ENCODE data around the gene ZNF385A.

ZNF385A gene

DNA sequence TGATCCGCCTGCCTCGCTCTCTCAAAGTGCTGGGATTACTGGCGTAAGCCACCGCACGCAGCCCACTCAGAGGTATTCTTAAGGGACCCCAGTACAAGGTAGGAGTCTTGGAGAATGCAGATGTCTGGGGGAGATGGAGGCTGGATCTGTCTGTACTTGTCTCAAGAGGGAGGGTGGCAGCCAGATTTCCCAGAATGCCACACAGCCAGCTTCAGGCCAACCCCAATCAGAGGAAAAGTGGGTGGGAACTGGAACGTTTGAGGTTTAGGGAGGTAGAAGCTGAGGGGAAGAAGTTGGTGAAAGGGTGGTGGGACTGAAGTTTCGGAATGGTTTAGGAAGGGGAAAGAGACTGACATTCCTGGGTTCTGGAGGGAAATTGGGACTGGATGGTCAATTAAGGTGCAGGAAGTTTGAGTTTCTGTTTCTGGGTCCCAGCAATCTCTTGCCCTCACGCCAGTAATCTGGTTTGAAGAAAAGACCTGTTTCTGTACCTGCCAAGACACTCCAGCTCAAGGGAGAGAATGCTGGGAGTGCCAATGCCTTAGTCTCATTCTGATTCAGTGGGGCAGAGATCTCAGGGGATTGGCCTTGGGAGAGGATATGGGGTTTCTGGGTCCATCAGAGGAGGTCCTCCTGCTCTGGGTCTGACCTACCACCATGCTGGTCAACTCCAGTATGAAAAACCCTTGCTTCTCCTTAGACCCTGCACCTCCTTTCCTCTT lies 8.1 kb upstream of the ZNF385A start:
- DNase-seq (ENCODE audit: low spot score): no peak

DNA sequence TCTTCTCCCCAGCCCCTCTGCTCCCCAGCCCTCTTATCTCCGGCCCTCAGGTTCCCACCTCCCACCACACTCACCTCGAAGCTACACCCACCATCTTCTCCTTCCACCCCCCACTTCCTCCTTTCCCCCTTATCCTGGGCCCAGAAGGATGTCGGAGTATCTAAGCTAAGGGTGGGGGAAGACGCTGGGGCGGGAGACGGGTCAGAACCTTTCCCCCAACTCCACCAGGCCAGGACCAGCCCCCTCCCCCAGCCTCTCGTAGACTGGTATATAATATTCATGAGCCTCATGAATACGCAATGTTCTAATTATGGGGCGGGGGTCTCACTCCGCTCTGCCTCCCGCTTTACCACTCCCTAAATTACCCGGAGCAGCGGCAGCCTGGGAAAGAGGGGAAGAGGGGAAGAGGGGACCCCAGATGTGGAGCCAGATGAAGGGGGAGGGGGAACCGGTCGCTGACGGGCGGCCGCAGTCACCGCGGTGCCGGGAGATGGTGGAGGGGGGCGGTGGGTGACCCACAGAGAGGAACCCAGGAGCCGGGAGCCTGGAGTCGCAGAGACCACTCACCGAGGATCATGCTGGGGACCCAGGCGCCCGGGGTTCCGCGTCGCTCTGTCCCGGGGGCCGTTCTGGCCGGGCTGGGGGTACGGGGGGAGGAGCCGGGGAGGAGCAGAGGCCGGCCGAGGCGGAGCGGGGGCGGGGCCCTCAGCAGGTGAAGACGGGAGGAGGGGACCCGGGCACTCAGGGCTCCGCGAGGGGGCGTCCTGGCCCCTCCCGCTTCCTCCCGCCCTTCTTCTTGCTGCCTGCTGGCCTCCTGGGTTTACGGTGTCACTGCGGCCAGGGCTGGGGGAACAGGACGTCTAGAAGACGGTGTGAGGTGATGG lies 6.4 kb upstream of the ZNF385A start:
- peak; percentile 55 for DNase-seq (ENCODE audit: low spot score)

- no peak for DNase-seq (ENCODE audit: low spot score)
These were observed 5.7 kb upstream of the ZNF385A start for GRCh38 chr12:54390176-54390667.

- no peak for DNase-seq (ENCODE audit: low spot score)
These were observed 5.2 kb upstream of the ZNF385A start for GRCh38 chr12:54389607-54390175.

DNA sequence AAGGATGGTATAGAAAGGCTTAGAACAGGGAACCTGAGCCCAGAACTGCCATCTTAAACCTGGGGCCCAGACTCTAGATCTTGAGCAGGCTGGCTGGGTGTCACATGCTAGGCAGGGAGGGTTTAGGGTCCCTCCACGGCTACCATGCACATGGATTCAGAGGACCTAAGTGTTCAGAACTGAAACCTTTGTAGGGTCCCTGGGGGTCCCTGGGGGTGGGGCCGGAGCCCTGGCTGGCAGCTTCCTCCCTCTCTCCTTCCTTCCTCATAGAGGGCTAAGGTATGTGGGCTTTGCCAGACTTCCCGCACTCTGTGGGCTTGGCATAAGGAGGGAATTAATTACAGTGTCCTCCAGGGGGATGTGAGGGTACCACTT lies 4.6 kb upstream of the ZNF385A start:
- DNase-seq (ENCODE audit: low spot score): no peak

GRCh38 chr12:54388237-54389133 lies 4.0 kb upstream of the ZNF385A start:
- no peak for DNase-seq (ENCODE audit: low spot score)

- DNase-seq (ENCODE audit: low spot score): no peak
These were observed 2.6 kb upstream of the ZNF385A start for GRCh38 chr12:54387114-54387467.

GRCh38 chr12:54386403-54387113 lies 2.0 kb upstream of the ZNF385A start:
- no peak for DNase-seq (ENCODE audit: low spot score)

DNA sequence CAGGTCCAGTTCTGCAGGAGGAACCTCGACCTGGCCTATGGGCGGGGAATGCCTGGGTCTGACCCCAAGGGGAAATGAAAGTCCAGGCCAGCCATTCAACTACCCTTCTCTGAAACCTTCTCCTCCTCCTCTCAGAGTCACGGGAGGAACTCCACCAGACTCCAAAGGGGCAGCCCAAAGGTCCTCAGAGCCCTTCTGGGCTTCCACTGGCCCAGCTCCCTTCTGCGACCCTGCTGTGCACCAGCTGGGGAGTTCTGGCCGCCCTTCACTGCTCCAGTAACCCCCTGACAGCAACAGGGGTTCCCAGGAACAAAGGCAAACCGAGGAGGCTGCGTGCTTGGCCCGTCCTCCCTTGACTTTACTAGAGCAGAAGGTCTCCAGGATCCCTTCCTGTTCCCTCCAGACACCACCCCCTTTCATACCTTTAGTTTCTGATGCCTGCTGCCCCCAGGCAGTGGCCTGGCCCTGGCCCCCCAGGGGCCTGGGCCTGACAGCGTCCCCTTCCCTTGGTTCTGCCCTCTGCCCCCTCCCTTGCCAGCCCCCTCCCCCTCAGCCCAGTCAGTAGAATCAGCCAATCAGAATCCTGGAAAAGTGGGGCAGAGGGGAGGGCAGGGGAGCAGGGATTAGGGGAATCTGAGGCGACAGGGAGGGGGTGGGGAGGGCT lies 850 bp upstream of the ZNF385A start:
- no peak for DNase-seq (ENCODE audit: low spot score)

DNA sequence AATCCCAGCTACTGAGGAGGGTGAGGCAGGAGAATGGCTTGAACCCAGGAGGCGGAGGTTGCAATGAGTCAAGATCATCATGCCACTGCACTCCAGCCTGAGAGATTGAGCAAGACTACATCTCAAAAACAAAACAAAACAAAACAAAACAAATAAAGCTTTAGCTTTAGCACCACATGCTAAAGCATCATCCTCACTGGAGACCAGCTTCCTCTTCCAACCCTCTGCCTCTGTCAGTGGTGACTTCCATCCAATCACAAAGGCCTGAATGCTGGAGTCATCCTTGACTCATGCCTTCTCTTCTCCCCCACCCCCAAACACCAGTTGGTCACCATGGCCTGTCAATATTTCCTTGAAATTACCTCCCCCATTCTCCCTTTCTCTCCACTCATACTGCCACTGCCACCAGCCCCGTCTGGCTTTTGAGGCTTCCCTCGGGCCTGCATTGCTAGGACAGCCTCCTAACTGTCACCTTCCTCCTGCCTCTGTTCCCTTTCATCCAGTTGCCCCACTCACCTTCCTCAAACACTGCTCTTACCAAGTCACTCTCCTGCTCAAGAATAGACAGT lies 1.4 kb downstream of the ZNF385A start:
- DNase-seq (ENCODE audit: low spot score): no peak

- DNase-seq (ENCODE audit: low spot score): no peak
These were observed 3.4 kb downstream of the ZNF385A start for GRCh38 chr12:54381136-54381535.

DNA sequence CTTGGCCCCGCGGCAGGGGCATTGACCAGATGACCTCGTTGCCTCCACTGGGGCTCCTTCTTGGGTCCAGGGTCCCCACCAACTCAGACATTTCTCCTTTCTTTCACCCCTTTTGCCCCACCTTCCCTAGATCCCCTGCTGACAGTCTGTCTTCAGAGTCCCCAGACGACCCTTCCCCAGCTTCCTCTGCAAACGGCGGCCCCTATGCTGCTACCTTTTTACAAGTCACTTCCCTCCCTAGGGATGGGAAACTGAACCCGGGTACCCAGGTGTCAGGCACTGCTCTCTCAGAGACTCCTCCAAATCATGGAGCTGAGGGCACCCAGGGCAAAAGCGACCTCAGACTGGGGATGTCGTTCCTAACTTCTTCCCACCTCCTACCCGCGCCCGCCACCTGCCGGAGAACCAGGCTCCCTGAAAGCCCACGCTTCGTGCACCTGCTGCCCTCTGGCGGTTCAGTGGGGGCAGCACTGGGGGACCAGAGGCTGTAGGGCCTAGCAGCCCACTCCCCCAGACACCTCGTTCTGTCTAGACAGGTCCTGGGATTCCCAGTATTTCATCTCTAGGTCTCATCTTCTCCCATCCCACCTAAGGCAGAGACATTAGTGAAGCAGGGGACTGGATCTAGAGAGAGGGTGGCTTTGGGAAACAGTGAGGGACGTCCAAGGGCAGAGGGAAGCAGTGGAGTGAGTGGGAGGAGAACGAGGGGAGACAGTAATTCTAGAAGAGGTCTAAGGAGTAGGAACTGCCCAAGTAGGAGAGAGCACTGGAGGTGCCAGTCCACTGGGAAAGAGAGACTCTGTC lies 4.9 kb downstream of the ZNF385A start:
- DNase-seq (ENCODE audit: low spot score): peak; percentile 90

GRCh38 chr12:54378796-54379397 lies 5.6 kb downstream of the ZNF385A start:
- DNase-seq (ENCODE audit: low spot score): no peak

DNA sequence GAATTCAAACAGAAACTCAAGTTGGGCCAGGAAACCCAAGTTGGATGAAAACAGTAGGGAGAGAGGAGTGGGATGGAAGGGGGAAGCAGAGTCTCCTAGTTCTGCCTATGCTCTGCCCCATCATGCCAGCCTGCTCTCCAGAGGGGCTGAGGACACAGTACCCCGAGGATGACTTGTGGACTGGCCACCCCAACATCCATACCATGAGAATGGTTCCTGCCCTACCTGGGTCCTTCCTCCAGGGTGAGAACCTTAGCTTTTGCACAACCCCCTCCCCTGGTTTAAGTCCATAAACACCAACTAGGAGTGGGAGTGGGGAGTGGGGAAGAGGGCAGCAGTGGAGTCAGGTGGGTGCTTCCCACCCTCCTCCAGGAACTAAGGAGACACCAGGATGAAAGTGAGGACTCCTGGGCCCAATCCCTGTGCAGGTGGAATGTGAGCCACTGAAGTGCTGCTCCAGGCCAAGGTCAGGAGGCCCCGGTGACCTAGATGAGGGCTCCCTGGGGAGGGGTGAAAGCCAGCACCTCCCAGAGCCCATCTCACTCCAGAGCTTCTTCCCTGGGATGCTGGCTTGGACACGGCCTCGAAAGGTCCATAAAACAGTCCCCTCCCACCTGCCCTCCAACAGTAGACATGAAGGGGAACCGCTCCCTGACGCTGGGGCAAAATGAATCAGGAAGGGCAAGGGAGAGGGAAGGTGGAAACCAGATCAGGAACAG lies 6.6 kb downstream of the ZNF385A start:
- no peak for DNase-seq (ENCODE audit: low spot score)

- DNase-seq (ENCODE audit: low spot score): no peak
These were observed 7.5 kb downstream of the ZNF385A start for GRCh38 chr12:54377007-54377406.

GRCh38 chr12:54376596-54376995 lies 7.9 kb downstream of the ZNF385A start:
- no peak for DNase-seq (ENCODE audit: low spot score)

GRCh38 chr12:54375259-54375579 lies 9.3 kb downstream of the ZNF385A start:
- DNase-seq (ENCODE audit: low spot score): no peak

DNA sequence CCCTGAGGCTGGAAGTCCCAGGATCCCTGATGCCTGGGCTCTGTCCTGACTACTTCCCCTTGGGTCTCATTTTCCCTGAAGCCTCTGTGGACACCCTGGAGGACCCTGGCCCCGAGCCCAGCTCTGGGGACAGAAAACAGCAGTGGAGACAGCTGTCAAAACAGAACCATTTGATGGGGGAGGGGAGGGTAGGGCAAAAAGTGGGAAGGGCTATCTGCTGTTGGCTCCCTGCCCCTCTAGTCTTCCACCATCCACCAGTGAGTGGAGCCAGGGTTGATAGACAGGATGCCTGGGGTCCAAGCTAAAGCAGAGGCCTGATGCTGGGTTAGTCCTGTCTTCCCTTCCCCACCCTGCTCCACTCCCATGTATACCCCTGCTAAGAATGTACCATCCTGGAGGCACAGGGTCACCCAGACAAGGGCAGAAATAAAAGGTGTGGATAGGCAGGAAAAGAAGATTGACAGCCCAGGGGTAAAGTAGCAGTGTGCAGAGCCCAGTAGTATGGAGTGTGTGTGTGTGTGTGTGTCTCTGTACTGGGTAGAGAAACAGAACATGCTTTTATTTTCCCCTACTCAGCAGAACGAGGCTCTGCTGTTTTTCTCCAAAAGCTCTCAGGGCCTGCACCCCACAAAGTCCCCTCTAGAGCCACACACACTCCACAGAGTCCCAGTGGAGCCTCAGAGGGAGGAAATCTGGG lies 9.8 kb downstream of the ZNF385A start:
- DNase-seq (ENCODE audit: low spot score): no peak
